Large intestine (tissue), 12 donors: ENCODE data around the gene TCEAL9. TPM values are rescaled to one million over a fixed set of nuclear protein-coding genes. Genes with fewer than 3 reads are reported as not detected.
A peak's percentile ranks its signal among the peaks of the same experiment; 100 is the strongest.

Experiments
- DNase-seq, 2 donors: peaks; one replicate each; pipeline versions ENCODE4 v3.0.0 to v3.0.0-alpha.2; 2013
- H3K27ac ChIP-seq: one replicate; pipeline ENCODE4 v1.5.1; 2013; ENCODE audit warnings: low read length
- H3K27me3 ChIP-seq: 2 replicates; pipeline ENCODE4 v1.6.1; 2013; ENCODE audit warnings: low read length; ENCODE audit not compliant: control insufficient read depth, insufficient read depth
- H3K36me3 ChIP-seq: 2 replicates; pipeline ENCODE4 v1.6.1; 2013; ENCODE audit warnings: low read length; ENCODE audit not compliant: control insufficient read depth, insufficient read depth
- H3K4me1 ChIP-seq: one replicate; pipeline ENCODE4 v1.6.1; 2013; ENCODE audit warnings: low read length; ENCODE audit not compliant: control insufficient read depth, insufficient read depth
- H3K4me3 ChIP-seq: one replicate; pipeline ENCODE4 v1.5.1; 2013; ENCODE audit warnings: low read length
- H3K9me3 ChIP-seq: one replicate; pipeline ENCODE4 v1.6.1; 2013; ENCODE audit warnings: mild to moderate bottlenecking, low read depth, low read length, moderate library complexity; ENCODE audit not compliant: control insufficient read depth
- WGBS: methylation state at CpG from one replicate; pipeline ENCODE4 v1.1.5; 2013; ENCODE audit warnings: low lambda C conversion rate; ENCODE audit not compliant: insufficient coverage; 5-methylcytosine and 5-hydroxymethylcytosine counted together
- long read RNA-seq, 11 donors: transcript quantifications; one replicate each; lab custom pipeline, GENCODE V29; 2026
- polyA plus RNA-seq: library from polyadenylated mRNA; unstranded; fragments of 120-200 nt; gene quantifications from one replicate; pipeline ENCODE4 v1.2.1, GENCODE V29; 2013

TCEAL9 gene, protein sequence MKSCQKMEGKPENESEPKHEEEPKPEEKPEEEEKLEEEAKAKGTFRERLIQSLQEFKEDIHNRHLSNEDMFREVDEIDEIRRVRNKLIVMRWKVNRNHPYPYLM
- polyA plus RNA-seq = 135 TPM
- long read RNA-seq, donor 1, transcript TCEAL9-203 (1 exons, 1,938 nt) = minor isoform, 9 of 53 reads
- long read RNA-seq, donor 1, transcript TCEAL9-201 (2 exons, 699 nt) = minor isoform, 12 of 53 reads
- long read RNA-seq, donor 1, transcript TCEAL9-202 (3 exons, 1,033 nt) = major isoform, 32 of 53 reads
- long read RNA-seq, donor 1, partial matches to known transcripts = 0 of 53 reads
- long read RNA-seq, donor 1, other reads (novel, unspliced or antisense) = 0 of 53 reads
- long read RNA-seq, donor 2, transcript TCEAL9-201 (2 exons, 699 nt) = minor isoform, 7 of 95 reads
- long read RNA-seq, donor 2, transcript TCEAL9-203 (1 exons, 1,938 nt) = minor isoform, 24 of 95 reads
- long read RNA-seq, donor 2, transcript TCEAL9-202 (3 exons, 1,033 nt) = major isoform, 64 of 95 reads
- long read RNA-seq, donor 2, partial matches to known transcripts = 0 of 95 reads
- long read RNA-seq, donor 2, other reads (novel, unspliced or antisense) = 0 of 95 reads
- long read RNA-seq, donor 3, transcript TCEAL9-203 (1 exons, 1,938 nt) = minor isoform, 23 of 130 reads
- long read RNA-seq, donor 3, transcript TCEAL9-201 (2 exons, 699 nt) = minor isoform, 14 of 130 reads
- long read RNA-seq, donor 3, transcript TCEAL9-202 (3 exons, 1,033 nt) = major isoform, 67 of 130 reads
- long read RNA-seq, donor 3, partial matches to known transcripts = 20 of 130 reads
- long read RNA-seq, donor 3, other reads (novel, unspliced or antisense) = 6 of 130 reads
- long read RNA-seq, donor 4, transcript TCEAL9-203 (1 exons, 1,938 nt) = minor isoform, 6 of 13 reads
- long read RNA-seq, donor 4, transcript TCEAL9-202 (3 exons, 1,033 nt) = major isoform, 7 of 13 reads
- long read RNA-seq, donor 4, partial matches to known transcripts = 0 of 13 reads
- long read RNA-seq, donor 4, other reads (novel, unspliced or antisense) = 0 of 13 reads
- long read RNA-seq, donor 5, transcript TCEAL9-202 (3 exons, 1,033 nt) = major isoform, 29 of 43 reads
- long read RNA-seq, donor 5, transcript TCEAL9-201 (2 exons, 699 nt) = minor isoform, 5 of 43 reads
- long read RNA-seq, donor 5, partial matches to known transcripts = 0 of 43 reads
- long read RNA-seq, donor 5, other reads (novel, unspliced or antisense) = 5 of 43 reads
- long read RNA-seq, donor 6, transcript TCEAL9-203 (1 exons, 1,938 nt) = minor isoform, 23 of 83 reads
- long read RNA-seq, donor 6, transcript TCEAL9-201 (2 exons, 699 nt) = minor isoform, 9 of 83 reads
- long read RNA-seq, donor 6, transcript TCEAL9-202 (3 exons, 1,033 nt) = major isoform, 44 of 83 reads
- long read RNA-seq, donor 6, partial matches to known transcripts = 7 of 83 reads
- long read RNA-seq, donor 6, other reads (novel, unspliced or antisense) = 0 of 83 reads
- long read RNA-seq, donor 7, transcript TCEAL9-201 (2 exons, 699 nt) = minor isoform, 9 of 63 reads
- long read RNA-seq, donor 7, transcript TCEAL9-202 (3 exons, 1,033 nt) = major isoform, 34 of 63 reads
- long read RNA-seq, donor 7, transcript TCEAL9-203 (1 exons, 1,938 nt) = minor isoform, 15 of 63 reads
- long read RNA-seq, donor 7, partial matches to known transcripts = 0 of 63 reads
- long read RNA-seq, donor 7, other reads (novel, unspliced or antisense) = 5 of 63 reads
- long read RNA-seq, donor 8, transcript TCEAL9-202 (3 exons, 1,033 nt) = major isoform, 78 of 142 reads
- long read RNA-seq, donor 8, transcript TCEAL9-201 (2 exons, 699 nt) = minor isoform, 13 of 142 reads
- long read RNA-seq, donor 8, transcript TCEAL9-203 (1 exons, 1,938 nt) = minor isoform, 35 of 142 reads
- long read RNA-seq, donor 8, partial matches to known transcripts = 16 of 142 reads
- long read RNA-seq, donor 8, other reads (novel, unspliced or antisense) = 0 of 142 reads
- long read RNA-seq, donor 9, transcript TCEAL9-203 (1 exons, 1,938 nt) = minor isoform, 10 of 87 reads
- long read RNA-seq, donor 9, transcript TCEAL9-201 (2 exons, 699 nt) = minor isoform, 8 of 87 reads
- long read RNA-seq, donor 9, transcript TCEAL9-202 (3 exons, 1,033 nt) = major isoform, 63 of 87 reads
- long read RNA-seq, donor 9, partial matches to known transcripts = 0 of 87 reads
- long read RNA-seq, donor 9, other reads (novel, unspliced or antisense) = 6 of 87 reads
- long read RNA-seq, donor 10, transcript TCEAL9-201 (2 exons, 699 nt) = minor isoform, 14 of 72 reads
- long read RNA-seq, donor 10, transcript TCEAL9-202 (3 exons, 1,033 nt) = major isoform, 45 of 72 reads
- long read RNA-seq, donor 10, transcript TCEAL9-203 (1 exons, 1,938 nt) = minor isoform, 13 of 72 reads
- long read RNA-seq, donor 10, partial matches to known transcripts = 0 of 72 reads
- long read RNA-seq, donor 10, other reads (novel, unspliced or antisense) = 0 of 72 reads
- long read RNA-seq, donor 11, transcript TCEAL9-203 (1 exons, 1,938 nt) = minor isoform, 14 of 62 reads
- long read RNA-seq, donor 11, transcript TCEAL9-201 (2 exons, 699 nt) = minor isoform, 8 of 62 reads
- long read RNA-seq, donor 11, transcript TCEAL9-202 (3 exons, 1,033 nt) = major isoform, 40 of 62 reads
- long read RNA-seq, donor 11, partial matches to known transcripts = 0 of 62 reads
- long read RNA-seq, donor 11, other reads (novel, unspliced or antisense) = 0 of 62 reads

DNA sequence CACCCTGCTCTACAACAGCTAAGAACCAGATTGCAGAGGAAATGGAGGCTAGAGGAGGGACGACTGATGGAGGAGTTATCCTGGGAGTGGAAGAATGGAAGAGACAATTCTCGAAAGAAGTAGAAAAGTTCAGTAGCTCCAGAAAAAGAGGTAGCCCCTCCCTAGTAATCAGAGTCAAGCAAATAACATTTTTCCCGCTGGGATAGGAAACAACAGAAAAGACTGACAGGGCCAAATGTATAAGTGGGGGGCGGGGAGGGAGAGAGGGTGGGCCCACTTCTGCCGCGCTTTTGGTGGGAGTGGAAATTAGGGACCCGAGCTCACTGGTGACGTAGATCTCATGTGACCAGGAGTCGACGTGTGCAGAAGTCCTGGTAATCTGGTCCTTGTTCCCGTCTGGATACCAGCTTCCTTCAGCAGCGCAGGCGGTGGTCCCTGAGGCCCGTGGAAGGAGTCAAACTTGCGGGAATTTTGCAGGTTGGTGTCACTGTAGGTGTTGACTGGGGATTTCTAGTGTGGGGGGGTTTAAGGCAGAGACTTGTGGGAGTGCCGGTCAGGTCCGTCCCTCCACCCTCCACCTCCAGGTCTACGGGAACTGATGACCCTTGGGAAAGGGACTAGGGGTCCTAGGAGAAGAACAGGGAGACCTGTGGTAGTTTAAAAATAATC is at the start of gene TCEAL9:
TCEAL9 (plus strand) TSS at position 377 of the 669 bp plus-strand sequence. CDS start 1,179 bp downstream, outside the sequence.
- H3K4me1 ChIP-seq = no peaks in the 10 kb centered on the region
- H3K27ac ChIP-seq = peak within 1 kb of the TSS; percentile 94
- H3K36me3 ChIP-seq = no peaks in the 10 kb centered on the region
- peak within 1 kb of the TSS; percentile 90 for H3K4me3 ChIP-seq
- no CpG with 5 or more reads among the region's 18 CpGs for WGBS
- peak; percentile 71 to 79 for DNase-seq
- no peaks in the 10 kb centered on the region for H3K27me3 ChIP-seq
- no peaks in the 10 kb centered on the region for H3K9me3 ChIP-seq

DNA sequence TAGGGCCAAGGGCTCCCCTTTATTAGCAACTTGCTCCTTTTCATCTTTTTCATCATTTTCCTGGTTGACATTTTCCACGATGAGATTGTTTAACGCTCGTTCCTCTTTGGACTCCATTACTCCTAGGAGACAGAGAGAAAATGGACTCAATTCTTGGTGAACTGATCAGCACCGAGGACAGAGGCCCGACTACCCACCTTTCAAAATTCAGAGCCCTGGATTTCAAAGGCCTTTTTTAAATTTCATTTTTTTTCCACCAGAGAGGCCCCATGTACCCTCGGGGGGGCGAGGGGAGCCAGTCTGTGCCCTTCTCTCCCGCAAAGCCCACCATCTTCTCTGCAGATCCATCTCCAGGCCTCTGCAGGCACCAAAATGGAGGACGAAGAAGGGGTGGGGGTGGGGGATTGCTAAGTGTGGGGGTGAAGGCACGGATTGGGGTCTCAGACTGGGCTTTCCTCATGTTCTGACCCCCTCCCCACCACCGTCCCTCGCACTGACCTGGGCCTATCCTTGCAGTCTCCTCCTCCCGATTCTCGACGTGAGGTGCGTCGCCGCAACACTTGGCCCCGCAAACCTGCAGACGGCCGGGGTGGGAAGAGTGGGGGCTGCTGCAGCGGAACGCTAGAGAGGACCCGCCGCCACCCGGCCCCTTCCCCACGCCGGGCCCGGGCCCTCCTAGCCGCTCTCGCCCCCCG is 46.3 kb upstream of the TCEAL9 start:
- no peak for DNase-seq
- H3K27ac ChIP-seq = peak overlapping the region; percentile 45
- H3K9me3 ChIP-seq = no peaks in the 10 kb centered on the region
- no peaks in the 10 kb centered on the region for H3K36me3 ChIP-seq
- H3K4me3 ChIP-seq = peak overlapping the region; percentile 64
- H3K27me3 ChIP-seq = no peaks in the 10 kb centered on the region
- no peaks in the 10 kb centered on the region for H3K4me1 ChIP-seq
- no CpG with 5 or more reads among the region's 32 CpGs for WGBS

DNA sequence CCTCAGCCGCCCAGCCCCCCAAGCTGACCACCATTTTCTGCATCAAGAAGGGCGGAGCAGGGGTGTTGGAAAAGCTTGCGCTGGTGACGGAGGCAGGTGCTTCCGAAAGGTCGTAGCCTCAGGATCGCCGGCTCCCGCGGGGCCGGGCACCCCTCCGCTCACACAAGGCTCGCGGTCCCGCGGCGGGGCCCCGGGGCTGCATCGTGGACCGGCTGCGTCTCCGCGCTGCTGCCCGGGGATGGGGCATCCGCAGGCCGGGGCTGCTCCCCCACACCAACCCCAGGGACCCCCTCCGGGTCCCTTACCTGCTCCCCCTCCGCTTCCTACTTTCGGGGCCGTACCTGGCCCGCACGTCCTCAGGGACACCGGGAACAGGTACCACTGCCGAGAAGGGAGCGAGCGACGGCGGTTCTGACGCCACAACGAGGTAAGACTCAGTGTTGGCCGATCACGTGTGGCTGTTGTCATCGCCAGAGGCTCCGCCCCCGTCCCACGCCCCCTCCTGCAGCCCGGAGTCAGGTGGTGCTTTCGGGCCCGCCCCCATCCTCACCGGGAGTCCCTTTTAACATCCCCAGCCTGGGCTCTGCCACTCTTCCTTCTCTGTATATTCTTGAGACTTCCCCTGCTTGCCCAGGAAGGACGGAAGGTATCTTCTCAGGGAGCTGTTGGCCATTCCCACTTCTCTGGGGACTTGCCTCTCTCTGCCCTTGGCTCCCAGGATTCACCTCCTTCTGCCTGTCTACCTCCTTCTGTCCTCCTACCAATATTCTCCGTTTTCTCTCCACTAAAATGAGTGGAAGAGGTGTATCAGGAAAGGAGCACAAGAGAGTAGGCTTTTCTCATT is 45.5 kb upstream of the TCEAL9 start, which contains the start of gene BEX2:
BEX2 (minus strand) TSS at position 436 of the 844 bp plus-strand sequence. CDS start 1,014 bp downstream, outside the sequence.
- Histone ChIP-seq H3K4me1 (no peaks in the 10 kb centered on the region), H3K4me3 (peak within 1 kb of the TSS; percentile 64), H3K27ac (peak within 1 kb of the TSS; percentile 46), H3K36me3 (no peaks in the 10 kb centered on the region), H3K9me3 (no peaks in the 10 kb centered on the region), H3K27me3 (no peaks in the 10 kb centered on the region)
- DNase-seq = peak; percentile 74 to 85
- WGBS = no CpG with 5 or more reads among the region's 52 CpGs

DNA sequence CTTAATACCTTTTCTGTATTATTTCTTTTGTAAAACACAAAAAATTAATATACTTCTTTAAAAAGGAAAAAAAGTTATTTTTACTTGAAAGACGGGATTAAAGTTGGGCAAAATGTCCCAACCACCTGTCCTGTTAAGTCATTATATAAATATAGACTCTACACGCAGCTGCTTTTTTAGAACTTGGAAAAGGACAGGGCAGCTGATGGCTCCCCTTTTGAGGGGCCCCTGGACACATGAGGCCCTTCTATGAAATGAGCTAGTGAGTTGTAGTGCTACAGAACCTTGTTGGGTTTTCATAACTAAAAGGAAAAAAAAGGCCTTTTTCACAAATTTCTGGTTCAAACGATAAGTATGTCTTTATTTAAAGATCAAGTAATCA is 44.9 kb upstream of the TCEAL9 start:
- Histone ChIP-seq H3K4me3 (peak overlapping the region; percentile 64), H3K27me3 (no peaks in the 10 kb centered on the region), H3K9me3 (no peaks in the 10 kb centered on the region), H3K36me3 (no peaks in the 10 kb centered on the region), H3K4me1 (no peaks in the 10 kb centered on the region), H3K27ac (peak overlapping the region; percentile 46)
- DNase-seq = no peak
- WGBS = no CpG with 5 or more reads among the region's 3 CpGs

DNA sequence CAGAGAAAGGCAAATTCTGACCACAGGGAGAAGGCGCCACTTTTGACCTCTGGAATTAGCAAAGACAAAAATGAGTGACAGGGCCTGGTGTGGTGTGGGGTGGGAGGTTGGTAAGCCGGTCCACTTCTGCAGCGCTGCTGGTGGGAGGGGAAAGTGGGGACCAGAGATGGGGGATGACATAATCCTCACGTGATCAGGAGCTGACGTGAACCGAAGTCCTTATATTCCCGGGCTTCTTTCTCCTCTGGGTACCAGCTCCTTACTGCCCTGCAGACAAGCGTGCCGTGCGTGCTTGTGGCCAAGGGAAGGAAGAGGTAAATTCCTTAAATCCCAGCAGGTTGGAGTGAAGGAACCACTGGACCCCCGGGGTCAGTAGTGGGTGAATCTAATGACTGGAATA is 26.3 kb upstream of the TCEAL9 start, which contains the start of gene TCEAL7:
TCEAL7 (plus strand) TSS at position 249 of the 400 bp plus-strand sequence. CDS start 1,165 bp downstream, outside the sequence.
- DNase-seq = peak; percentile 26 to 40
- WGBS = no CpG with 5 or more reads among the region's 11 CpGs
- Histone ChIP-seq H3K27ac (peak within 1 kb of the TSS; percentile 45), H3K4me3 (peak within 1 kb of the TSS; percentile 40), H3K27me3 (peaks cover 2% of the 10 kb centered on the region), H3K4me1 (no peaks in the 10 kb centered on the region), H3K36me3 (no peaks in the 10 kb centered on the region), H3K9me3 (no peaks in the 10 kb centered on the region)

DNA sequence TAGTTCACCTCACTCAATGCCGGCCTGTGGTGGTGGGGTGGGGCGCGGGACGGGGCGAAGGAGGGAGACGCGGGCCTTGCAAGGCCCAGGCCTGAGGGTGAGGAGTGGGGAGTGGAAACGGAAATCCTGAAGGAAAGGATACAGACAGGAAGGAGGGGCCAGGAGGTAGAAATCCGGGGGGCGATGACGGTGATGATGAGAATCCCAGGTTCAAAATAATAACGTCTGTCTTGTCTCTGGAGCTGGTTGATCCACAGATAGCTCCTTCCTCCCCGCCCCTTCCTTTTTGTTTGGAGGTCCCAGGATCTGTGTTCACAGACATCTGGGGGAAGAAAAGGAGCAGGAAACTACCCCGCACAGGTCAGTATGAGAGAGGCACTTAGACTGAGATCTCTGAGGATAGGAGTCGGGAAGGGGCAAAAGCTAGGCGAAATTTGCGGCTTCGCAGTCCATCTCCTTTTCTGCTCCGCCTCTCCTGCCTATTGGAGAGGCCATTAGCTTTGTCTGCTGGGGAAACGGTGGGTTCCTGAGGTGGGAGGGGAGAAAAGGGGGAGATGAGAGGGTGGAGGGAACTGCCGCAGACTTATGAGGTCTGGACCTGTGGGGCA is 25.5 kb upstream of the TCEAL9 start:
- 0% methylated on average over 1 of the region's 21 CpGs for WGBS
- Histone ChIP-seq H3K4me3 (peak overlapping the region; percentile 40), H3K9me3 (no peaks in the 10 kb centered on the region), H3K27me3 (peaks cover 2% of the 10 kb centered on the region), H3K27ac (peak overlapping the region; percentile 45), H3K4me1 (no peaks in the 10 kb centered on the region), H3K36me3 (no peaks in the 10 kb centered on the region)
- peak in 1 of 2 donors; percentile 12 for DNase-seq

DNA sequence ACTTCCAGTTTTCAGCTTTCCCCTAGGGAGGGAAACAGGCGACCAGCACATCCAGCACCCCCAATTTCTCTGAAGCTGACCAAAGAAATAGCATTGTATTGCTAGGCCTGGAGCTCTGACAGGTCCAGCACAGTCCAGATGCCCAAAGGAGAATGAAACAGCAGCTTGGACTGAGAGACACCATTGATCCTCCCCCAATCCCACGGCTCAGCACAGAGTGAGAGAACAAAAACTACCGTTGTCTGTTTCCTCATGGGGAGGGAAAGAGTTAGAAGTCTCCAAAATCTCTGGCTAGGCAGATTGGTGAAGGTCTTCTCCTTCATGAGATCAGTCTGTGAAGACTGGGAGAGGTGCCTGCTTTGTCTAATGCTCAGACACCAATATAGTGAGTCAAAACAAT is 17.6 kb upstream of the TCEAL9 start:
- Histone ChIP-seq H3K36me3 (no peaks in the 10 kb centered on the region), H3K4me3 (no peak overlapping the region), H3K27me3 (no peaks in the 10 kb centered on the region), H3K9me3 (no peaks in the 10 kb centered on the region), H3K4me1 (no peaks in the 10 kb centered on the region), H3K27ac (no peak overlapping the region)
- no CpG with 5 or more reads among the region's 3 CpGs for WGBS
- DNase-seq = no peak
